IPS DF 4.7 (cell line): Measurements from ENCODE around the gene CAMSAP2.

Experiments
- DNase-seq: peaks from one replicate; pipeline ENCODE4 v3.0.0-alpha.2; 2013; ENCODE audit warnings: low spot score; ENCODE audit errors: extremely low read depth

CAMSAP2 gene

GRCh38 chr1:200897259-200897658 lies 158.6 kb downstream of the CAMSAP2 start:
- no peak for DNase-seq

- no peak for DNase-seq
Observed at GRCh38 chr1:200899015-200899386, 160.3 kb downstream of the CAMSAP2 start.

- DNase-seq: no peak
Observed at GRCh38 chr1:200899451-200899915, 160.8 kb downstream of the CAMSAP2 start.

GRCh38 chr1:200899954-200900867 lies 161.5 kb downstream of the CAMSAP2 start:
- no peak for DNase-seq

- DNase-seq: no peak
Observed at GRCh38 chr1:200900877-200901276, 162.2 kb downstream of the CAMSAP2 start.

GRCh38 chr1:200901350-200901749 lies 162.7 kb downstream of the CAMSAP2 start:
- no peak for DNase-seq

- no peak for DNase-seq
Observed at GRCh38 chr1:200901796-200902444, 163.2 kb downstream of the CAMSAP2 start.

- DNase-seq: no peak
Observed at GRCh38 chr1:200903793-200904192, 165.1 kb downstream of the CAMSAP2 start.

- DNase-seq: no peak
Observed at GRCh38 chr1:200904772-200905171, 166.1 kb downstream of the CAMSAP2 start.

GRCh38 chr1:200905411-200906052 lies 166.8 kb downstream of the CAMSAP2 start:
- DNase-seq: no peak

GRCh38 chr1:200906491-200906890 lies 167.8 kb downstream of the CAMSAP2 start:
- DNase-seq: no peak

GRCh38 chr1:200907611-200908097 lies 169.0 kb downstream of the CAMSAP2 start:
- no peak for DNase-seq

GRCh38 chr1:200908191-200908868 lies 169.6 kb downstream of the CAMSAP2 start:
- DNase-seq: no peak

GRCh38 chr1:200909071-200909470 lies 170.4 kb downstream of the CAMSAP2 start:
- DNase-seq: no peak

- DNase-seq: no peak
Observed at GRCh38 chr1:200909757-200910239, 171.1 kb downstream of the CAMSAP2 start.
